DMS53 treated with DMSO at 0.1 percent for 48 hours (cell line): ENCODE data around the gene STAC3.

Experiments used
- DNase-seq: peaks from one replicate; lab custom pipeline; 2025; ENCODE audit not compliant: unreplicated experiment; lab: John Stamatoyannopoulos, UW

Gene STAC3

GRCh38 chr12:57212701-57213057 is 38.3 kb downstream of the STAC3 start:
- DNase-seq: no peak

- DNase-seq: no peak
These were observed 38.9 kb downstream of the STAC3 start for GRCh38 chr12:57211791-57212700.

DNA sequence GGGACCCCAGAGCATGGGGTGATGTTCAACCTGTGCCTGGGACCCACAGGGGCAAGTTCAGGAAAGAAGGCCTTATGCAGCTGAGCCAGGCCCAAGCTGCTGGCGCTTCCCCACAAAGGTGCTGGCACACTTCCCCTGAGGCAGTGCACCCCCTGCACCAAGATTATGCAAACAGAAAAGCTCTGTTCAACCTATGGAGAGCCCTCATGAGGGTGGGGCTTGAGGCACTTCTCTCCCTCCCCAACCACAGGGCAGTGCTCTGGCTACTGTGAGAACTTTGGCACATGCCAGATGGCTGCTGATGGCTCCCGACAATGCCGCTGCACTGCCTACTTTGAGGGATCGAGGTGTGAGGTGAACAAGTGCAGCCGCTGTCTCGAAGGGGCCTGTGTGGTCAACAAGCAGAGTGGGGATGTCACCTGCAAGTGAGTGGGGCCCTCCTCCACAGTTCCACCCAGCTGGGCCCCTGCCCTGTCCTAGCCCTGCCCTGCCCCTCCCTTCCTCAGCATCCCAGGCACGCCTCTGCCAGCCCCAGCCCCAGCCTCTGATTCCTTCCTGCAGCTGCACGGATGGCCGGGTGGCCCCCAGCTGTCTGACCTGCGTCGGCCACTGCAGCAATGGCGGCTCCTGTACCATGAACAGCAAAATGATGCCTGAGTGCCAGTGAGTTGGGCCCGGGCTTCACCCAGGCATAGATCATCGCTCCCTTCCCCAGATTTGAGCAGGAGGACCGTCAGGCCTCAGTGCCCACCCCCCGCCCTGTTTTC is 39.9 kb downstream of the STAC3 start:
- no peak for DNase-seq

DNA sequence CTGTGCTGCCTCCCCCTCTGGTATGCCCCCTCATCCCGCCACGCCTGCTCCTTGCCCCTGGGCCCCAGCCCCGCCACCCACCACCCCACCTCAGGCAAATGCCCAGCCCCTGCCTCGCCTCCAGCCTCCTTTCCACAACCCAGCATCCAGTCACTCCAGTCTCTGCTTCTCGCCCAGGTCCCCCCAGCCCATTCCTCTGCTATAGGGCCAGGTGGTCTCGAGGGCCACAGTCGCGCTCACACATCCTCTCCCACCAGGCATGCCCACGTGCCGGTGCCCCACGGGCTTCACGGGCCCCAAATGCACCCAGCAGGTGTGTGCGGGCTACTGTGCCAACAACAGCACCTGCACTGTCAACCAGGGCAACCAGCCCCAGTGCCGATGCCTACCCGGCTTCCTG is 40.5 kb downstream of the STAC3 start:
- DNase-seq: no peak

DNA sequence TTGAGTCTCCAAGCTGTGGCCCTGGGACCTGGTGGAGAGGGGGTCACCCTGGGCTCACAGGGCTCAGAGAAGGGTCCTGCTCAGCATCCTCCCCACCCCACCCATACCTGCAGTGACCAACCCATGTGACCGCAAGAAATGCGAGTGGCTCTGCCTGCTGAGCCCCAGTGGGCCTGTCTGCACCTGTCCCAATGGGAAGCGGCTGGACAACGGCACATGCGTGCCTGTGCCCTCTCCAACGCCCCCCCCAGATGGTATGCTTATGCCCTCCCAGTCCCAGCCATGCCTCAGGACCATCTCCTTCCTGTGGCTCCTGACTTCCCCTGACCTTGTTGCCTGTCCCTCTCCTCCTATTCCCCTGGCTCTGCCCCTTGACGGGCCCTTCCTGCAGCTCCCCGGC is 41.1 kb downstream of the STAC3 start:
- DNase-seq: no peak

- DNase-seq: no peak
These were observed 42.2 kb downstream of the STAC3 start for GRCh38 chr12:57208631-57209282.

- no peak for DNase-seq
These were observed 43.0 kb downstream of the STAC3 start for GRCh38 chr12:57207731-57208630.

DNA sequence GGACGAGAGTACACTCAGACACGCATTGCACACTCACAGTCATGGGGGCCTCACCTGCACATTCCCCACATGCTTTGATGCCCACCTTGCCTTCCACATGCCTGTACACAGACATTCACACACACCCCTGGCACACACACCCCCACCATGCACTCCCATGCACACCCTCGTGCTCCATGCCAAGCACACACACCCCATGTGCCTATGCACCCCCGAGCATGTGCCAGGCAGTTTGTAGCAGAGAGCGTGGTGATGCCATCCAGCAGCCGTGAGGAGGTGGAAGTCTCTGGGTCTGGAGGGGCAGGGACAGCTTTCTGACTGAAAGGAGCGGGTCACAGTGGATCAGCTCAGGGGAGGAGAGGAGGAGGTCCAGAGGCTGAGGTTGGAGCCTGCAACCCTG is 45.1 kb downstream of the STAC3 start:
- DNase-seq: no peak

- no peak for DNase-seq
These were observed 45.8 kb downstream of the STAC3 start for GRCh38 chr12:57205186-57205585.

GRCh38 chr12:57204454-57204853 is 46.5 kb downstream of the STAC3 start:
- no peak for DNase-seq

DNA sequence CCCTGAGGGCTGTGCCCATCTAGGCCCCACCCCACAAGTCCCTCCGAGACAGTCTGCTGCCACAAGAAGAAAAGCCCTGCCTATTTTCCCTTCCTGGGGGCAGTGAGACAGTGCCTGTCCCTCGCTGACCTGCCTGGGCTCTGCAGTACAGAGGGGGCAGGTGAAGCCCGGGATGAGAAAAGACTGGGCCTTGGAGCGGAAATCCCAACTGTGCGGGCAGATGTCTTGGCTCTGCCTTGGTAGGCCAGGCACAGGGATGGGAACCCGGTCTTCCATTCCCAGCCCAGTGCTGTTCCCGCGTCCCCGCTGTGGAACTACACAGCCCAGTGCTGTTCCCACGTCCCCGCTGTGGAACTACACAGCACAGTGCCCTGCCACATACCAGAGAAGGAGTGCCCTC is 47.2 kb downstream of the STAC3 start:
- no peak for DNase-seq

GRCh38 chr12:57203201-57203600 is 47.8 kb downstream of the STAC3 start:
- no peak for DNase-seq

DNA sequence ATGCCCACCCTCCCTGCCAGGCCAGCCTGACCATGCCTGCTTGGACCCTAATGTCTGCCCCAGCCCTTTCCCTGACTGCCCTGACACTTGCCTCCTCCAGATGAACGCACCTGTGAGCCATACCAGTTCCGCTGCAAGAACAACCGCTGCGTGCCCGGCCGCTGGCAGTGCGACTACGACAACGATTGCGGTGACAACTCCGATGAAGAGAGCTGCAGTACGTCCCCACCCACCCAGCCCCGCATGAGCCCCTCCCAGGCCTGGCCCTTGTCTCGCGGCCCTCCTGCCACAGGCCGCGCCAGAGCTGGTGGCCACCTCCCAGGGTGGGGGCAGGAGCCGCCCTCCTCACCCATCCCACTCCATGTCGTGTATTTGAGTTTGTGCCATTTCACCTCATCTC is 48.7 kb downstream of the STAC3 start:
- no peak for DNase-seq

- DNase-seq: no peak
These were observed 49.4 kb downstream of the STAC3 start for GRCh38 chr12:57201631-57202030.

GRCh38 chr12:57201219-57201618 is 49.8 kb downstream of the STAC3 start:
- DNase-seq: no peak

GRCh38 chr12:57200497-57200896 is 50.5 kb downstream of the STAC3 start:
- DNase-seq: no peak

GRCh38 chr12:57199191-57199590 is 51.8 kb downstream of the STAC3 start:
- no peak for DNase-seq

- DNase-seq: no peak
These were observed 52.7 kb downstream of the STAC3 start for GRCh38 chr12:57198329-57198728.

- no peak for DNase-seq
These were observed 54.0 kb downstream of the STAC3 start for GRCh38 chr12:57196956-57197355.

- DNase-seq: no peak
These were observed 54.5 kb downstream of the STAC3 start for GRCh38 chr12:57196439-57196838.
